ENCODE data around the gene ZNF417. TPM values are rescaled to one million over a fixed set of nuclear protein-coding genes. Genes with fewer than 3 reads are reported as not detected.

Gene ZNF417
- total and polyA plus RNA-seq, 2 of the 13 experiments (the other 11 are each of a cell fraction or from before 2014, with no cell fraction given), result 2.9 to 13.7 TPM

DNA sequence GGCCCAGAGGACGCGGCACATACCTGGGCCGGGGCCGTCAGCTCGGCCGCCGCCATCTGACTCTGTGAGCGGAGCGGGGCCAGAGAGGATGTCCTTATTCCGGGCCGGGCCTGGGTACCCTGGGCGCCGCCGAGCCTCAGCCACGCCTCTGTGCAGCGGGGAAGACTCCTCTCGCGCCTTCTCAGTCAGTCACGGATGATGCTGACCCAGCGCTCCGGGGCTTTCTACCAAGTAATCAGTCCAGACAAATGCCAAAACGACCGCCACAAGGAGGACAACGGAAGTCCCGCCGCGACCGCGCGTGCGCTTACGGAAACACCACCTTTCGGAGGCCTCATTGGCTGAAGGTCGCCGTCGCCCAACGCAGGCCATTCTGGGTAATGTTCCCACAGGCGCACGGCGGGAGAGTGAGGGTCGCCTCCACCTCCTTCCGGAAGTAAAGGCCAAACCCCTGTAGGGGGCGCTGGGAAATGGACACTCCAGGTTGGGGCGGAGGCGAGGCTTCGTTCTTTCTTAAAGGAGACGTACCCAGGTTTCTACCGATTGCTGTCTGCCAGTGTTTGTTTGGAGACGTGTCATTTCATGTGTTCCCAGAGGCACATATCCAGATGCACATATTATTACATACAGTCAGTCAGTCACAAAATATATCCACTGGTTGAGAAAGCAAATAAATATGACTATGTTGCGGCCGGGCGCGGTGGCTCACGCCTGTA, 31.2 kb upstream of the ZNF417 start, which contains the start of gene ZNF256 (continued):
- no peak for TF ChIP-seq ZNF329 (CRISPR knock-in tag; IDR thresholded peaks at IDR 0.05; ENCODE audit: low read depth)
- no peak for TF ChIP-seq DNMT3B (CRISPR knock-in tag; conservative IDR thresholded peaks at IDR 0.05)
- TF ChIP-seq, protein P1, sequence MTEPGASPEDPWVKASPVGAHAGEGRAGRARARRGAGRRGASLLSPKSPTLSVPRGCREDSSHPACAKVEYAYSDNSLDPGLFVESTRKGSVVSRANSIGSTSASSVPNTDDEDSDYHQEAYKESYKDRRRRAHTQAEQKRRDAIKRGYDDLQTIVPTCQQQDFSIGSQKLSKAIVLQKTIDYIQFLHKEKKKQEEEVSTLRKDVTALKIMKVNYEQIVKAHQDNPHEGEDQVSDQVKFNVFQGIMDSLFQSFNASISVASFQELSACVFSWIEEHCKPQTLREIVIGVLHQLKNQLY (CRISPR knock-in tag; IDR thresholded peaks at IDR 0.05), result peak; percentile 52; the same call in 1 of the 2 replicates
- TF ChIP-seq, protein P2, sequence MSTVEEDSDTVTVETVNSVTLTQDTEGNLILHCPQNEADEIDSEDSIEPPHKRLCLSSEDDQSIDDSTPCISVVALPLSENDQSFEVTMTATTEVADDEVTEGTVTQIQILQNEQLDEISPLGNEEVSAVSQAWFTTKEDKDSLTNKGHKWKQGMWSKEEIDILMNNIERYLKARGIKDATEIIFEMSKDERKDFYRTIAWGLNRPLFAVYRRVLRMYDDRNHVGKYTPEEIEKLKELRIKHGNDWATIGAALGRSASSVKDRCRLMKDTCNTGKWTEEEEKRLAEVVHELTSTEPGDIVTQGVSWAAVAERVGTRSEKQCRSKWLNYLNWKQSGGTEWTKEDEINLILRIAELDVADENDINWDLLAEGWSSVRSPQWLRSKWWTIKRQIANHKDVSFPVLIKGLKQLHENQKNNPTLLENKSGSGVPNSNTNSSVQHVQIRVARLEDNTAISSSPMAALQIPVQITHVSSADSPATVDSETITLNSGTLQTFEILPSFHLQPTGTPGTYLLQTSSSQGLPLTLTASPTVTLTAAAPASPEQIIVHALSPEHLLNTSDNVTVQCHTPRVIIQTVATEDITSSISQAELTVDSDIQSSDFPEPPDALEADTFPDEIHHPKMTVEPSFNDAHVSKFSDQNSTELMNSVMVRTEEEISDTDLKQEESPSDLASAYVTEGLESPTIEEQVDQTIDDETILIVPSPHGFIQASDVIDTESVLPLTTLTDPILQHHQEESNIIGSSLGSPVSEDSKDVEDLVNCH (CRISPR knock-in tag; IDR thresholded peaks at IDR 0.05), result no peak
- TF ChIP-seq ZBTB21 (CRISPR knock-in tag; IDR thresholded peaks at IDR 0.05), result no peak
- TF ChIP-seq, protein P3, sequence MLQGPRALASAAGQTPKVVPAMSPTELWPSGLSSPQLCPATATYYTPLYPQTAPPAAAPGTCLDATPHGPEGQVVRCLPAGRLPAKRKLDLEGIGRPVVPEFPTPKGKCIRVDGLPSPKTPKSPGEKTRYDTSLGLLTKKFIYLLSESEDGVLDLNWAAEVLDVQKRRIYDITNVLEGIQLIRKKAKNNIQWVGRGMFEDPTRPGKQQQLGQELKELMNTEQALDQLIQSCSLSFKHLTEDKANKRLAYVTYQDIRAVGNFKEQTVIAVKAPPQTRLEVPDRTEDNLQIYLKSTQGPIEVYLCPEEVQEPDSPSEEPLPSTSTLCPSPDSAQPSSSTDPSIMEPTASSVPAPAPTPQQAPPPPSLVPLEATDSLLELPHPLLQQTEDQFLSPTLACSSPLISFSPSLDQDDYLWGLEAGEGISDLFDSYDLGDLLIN (CRISPR knock-in tag; IDR thresholded peaks at IDR 0.05; ENCODE audit: borderline replicate concordance), result no peak
- TF ChIP-seq ZSCAN29 (CRISPR knock-in tag; conservative IDR thresholded peaks at IDR 0.05), result no peak
- TF ChIP-seq ZNF460 (CRISPR knock-in tag; IDR thresholded peaks at IDR 0.05; ENCODE audit: borderline replicate concordance), result no peak; the same call in 1 of the 2 replicates
- TF ChIP-seq NR2C2 (CRISPR knock-in tag; IDR thresholded peaks at IDR 0.05; ENCODE audit: borderline replicate concordance), result peak; percentile 85
- TF ChIP-seq SETDB1 (CRISPR knock-in tag; IDR thresholded peaks at IDR 0.05; ENCODE audit: borderline replicate concordance), result no peak
- peak; percentile 51; the same call in 1 of the 2 replicates for TF ChIP-seq ZNF816 (CRISPR knock-in tag; IDR thresholded peaks at IDR 0.05; ENCODE audit: borderline replicate concordance)
- TF ChIP-seq RFXANK (CRISPR knock-in tag; IDR thresholded peaks at IDR 0.05), result no peak; the same call in 1 of the 2 replicates
- TF ChIP-seq ZSCAN12 (CRISPR knock-in tag; IDR thresholded peaks at IDR 0.05), result no peak
- TF ChIP-seq SYNCRIP (IDR thresholded peaks at IDR 0.05; ENCODE audit: insufficient read depth, low read depth, low read length), result no peak
- TF ChIP-seq FOXP1 (IDR thresholded peaks at IDR 0.05), result no peak
- no peak for TF ChIP-seq FOXP1 (CRISPR knock-in tag; IDR thresholded peaks at IDR 0.05)
- no peak for TF ChIP-seq MBD4 (IDR thresholded peaks at IDR 0.05; ENCODE audit: borderline replicate concordance, low read length)
- no peak for TF ChIP-seq EEA1 (CRISPR knock-in tag; IDR thresholded peaks at IDR 0.05; ENCODE audit: borderline replicate concordance)
- TF ChIP-seq ZNF432 (CRISPR knock-in tag; IDR thresholded peaks at IDR 0.05; ENCODE audit: borderline replicate concordance), result no peak
- no peak for TF ChIP-seq HNRNPH1 (optimal IDR thresholded peaks at IDR 0.05; ENCODE audit: low read depth, low read length)
- TF ChIP-seq ZFP36L1 (CRISPR knock-in tag; IDR thresholded peaks at IDR 0.05), result no peak
- no peak; the same call in 1 of the 2 replicates for TF ChIP-seq ZNF749 (CRISPR knock-in tag; IDR thresholded peaks at IDR 0.05; ENCODE audit: borderline replicate concordance)
- peak; percentile 70; the same call in 1 of the 2 replicates for TF ChIP-seq TARDBP (CRISPR knock-in tag; IDR thresholded peaks at IDR 0.05)
- TF ChIP-seq NFE2 (CRISPR knock-in tag; IDR thresholded peaks at IDR 0.05), result no peak
- TF ChIP-seq MED13 (CRISPR knock-in tag; IDR thresholded peaks at IDR 0.05), result no peak
- TF ChIP-seq, protein P4, sequence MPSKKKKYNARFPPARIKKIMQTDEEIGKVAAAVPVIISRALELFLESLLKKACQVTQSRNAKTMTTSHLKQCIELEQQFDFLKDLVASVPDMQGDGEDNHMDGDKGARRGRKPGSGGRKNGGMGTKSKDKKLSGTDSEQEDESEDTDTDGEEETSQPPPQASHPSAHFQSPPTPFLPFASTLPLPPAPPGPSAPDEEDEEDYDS (CRISPR knock-in tag; IDR thresholded peaks at IDR 0.05), result peak; percentile 55; the same call in 1 of the 2 replicates

All from HepG2 (cell line).